DND-41 (cell line): Measurements from ENCODE around the gene CPXM2.

ENCODE experiments used
- ATAC-seq: fragments of 200-7000 bp; cut with Tn5 transposase; 3 replicates; pipeline ENCODE4 v1.9.1; 2021; ENCODE audit warnings: low read depth; ENCODE audit not compliant: insufficient read depth
- DNase-seq: peaks from one replicate; pipeline ENCODE4 v3.0.0-alpha.2; 2020
- H2AFZ ChIP-seq: 2 replicates; pipeline ENCODE4 v1.6.0; 2012; ENCODE audit warnings: low read depth, low read length
- H3K27ac ChIP-seq: 2 replicates; pipeline ENCODE4 v1.5.1; 2012; ENCODE audit warnings: low read length, inconsistent platforms
- H3K27me3 ChIP-seq: fragments of 200-600 bp; sonication (generic); 2 replicates; pipeline ENCODE4 v1.6.0; 2012; ENCODE audit warnings: low read length, mild to moderate bottlenecking, inconsistent platforms; ENCODE audit not compliant: insufficient read depth, poor library complexity
- H3K36me3 ChIP-seq: 2 replicates; pipeline ENCODE4 v1.5.1; 2012; ENCODE audit warnings: low read length, inconsistent platforms; ENCODE audit not compliant: insufficient read depth
- H3K4me1 ChIP-seq: 2 replicates; pipeline ENCODE4 v1.5.1; 2012; ENCODE audit warnings: mild to moderate bottlenecking, low read length; ENCODE audit not compliant: insufficient read depth
- H3K4me2 ChIP-seq: 2 replicates; pipeline ENCODE4 v1.6.0; 2012; ENCODE audit warnings: mild to moderate bottlenecking, moderate library complexity, low read length, inconsistent platforms; ENCODE audit not compliant: insufficient read depth
- H3K4me3 ChIP-seq, 2 experiments: fragments of 200-600 bp in 1 of 2; shearing (Covaris generic) in 1 of 2; 2 replicates each; pipeline ENCODE4 v1.5.1; 2012 to 2016; ENCODE audit warnings: inconsistent platforms in 2 of 2, low read length in 2 of 2, mild to moderate bottlenecking in 2 of 2, low read depth in 1 of 2, moderate library complexity in 1 of 2
- H3K79me2 ChIP-seq: 2 replicates; pipeline ENCODE4 v1.6.0; 2012; ENCODE audit warnings: low read length, inconsistent platforms; ENCODE audit not compliant: insufficient read depth
- H3K9ac ChIP-seq: 2 replicates; pipeline ENCODE4 v1.6.0; 2012; ENCODE audit warnings: low read depth, mild to moderate bottlenecking, inconsistent platforms, low read length, moderate library complexity
- H3K9me3 ChIP-seq: 2 replicates; pipeline ENCODE4 v1.5.1; 2012; ENCODE audit warnings: low read length, moderate library complexity, mild to moderate bottlenecking, inconsistent platforms; ENCODE audit not compliant: insufficient read depth, severe bottlenecking
- H4K20me1 ChIP-seq: 2 replicates; pipeline ENCODE4 v1.6.0; 2012; ENCODE audit warnings: low read length; ENCODE audit not compliant: insufficient read depth
- EZH2 ChIP-seq: IDR thresholded peaks from 3 replicates; pipeline ENCODE4 v1.6.1; 2012; ENCODE audit warnings: borderline replicate concordance, low read depth, mild to moderate bottlenecking, moderate library complexity, low read length, inconsistent platforms; ENCODE audit not compliant: severe bottlenecking
- TF ChIP-seq, protein P1 (sequence below): IDR thresholded peaks from 2 replicates; pipeline ENCODE4 v1.5.1; 2012; ENCODE audit warnings: borderline replicate concordance, low read length, moderate library complexity, mild to moderate bottlenecking; ENCODE audit not compliant: poor library complexity, severe bottlenecking; ENCODE audit errors: extremely low read depth

The CPXM2 gene

DNA sequence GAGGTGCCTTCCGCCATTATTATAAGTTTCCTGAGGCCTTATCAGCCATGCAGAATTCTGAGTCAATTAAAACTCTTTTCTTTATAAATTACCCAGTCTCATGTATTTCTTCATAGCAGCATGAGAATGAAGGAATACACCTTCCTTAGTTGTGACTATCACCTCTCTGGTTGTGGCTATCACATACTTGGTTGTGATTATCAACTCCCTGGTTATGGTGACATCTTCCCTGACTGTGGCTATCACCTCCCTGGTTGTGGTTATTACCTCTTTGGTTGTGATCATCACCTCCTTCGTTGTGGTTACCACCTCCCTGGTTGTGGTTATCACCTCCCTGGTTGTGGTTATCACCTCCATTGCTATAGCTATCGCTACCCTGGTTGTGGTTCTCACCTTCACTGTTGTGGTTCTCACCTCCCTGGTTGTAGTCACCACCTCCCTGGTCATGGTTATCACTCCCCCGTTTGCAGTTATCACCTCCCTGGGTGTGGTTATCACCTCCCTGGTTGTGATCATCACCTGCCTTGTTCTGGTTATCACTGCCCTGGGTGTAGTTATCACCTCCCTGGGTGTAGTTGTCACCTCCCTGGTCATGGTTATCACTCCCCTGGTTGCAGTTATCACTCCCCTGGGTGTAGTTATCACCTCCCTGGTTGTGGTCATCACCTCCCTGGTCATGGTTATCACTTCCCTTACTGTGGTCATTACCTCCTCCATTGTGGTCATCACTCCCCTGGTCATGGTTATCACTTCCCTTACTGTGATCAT lies 119.5 kb downstream of the CPXM2 start:
- DNase-seq = no peak
- Histone ChIP-seq H3K36me3 (no peaks in the 10 kb centered on the region), H3K4me3 (no peak overlapping the region), H3K79me2 (no peaks in the 10 kb centered on the region), H3K27ac (no peak overlapping the region), H3K27me3 (peaks cover 10% of the 10 kb centered on the region), H3K9me3 (peaks cover 13% of the 10 kb centered on the region), H3K9ac (no peak overlapping the region), H3K4me2 (no peak overlapping the region), H3K4me1 (no peaks in the 10 kb centered on the region), H4K20me1 (no peaks in the 10 kb centered on the region), H2AFZ (no peak overlapping the region)
- no peak for ATAC-seq
- no peak for TF ChIP-seq EZH2
- TF ChIP-seq, protein P1, sequence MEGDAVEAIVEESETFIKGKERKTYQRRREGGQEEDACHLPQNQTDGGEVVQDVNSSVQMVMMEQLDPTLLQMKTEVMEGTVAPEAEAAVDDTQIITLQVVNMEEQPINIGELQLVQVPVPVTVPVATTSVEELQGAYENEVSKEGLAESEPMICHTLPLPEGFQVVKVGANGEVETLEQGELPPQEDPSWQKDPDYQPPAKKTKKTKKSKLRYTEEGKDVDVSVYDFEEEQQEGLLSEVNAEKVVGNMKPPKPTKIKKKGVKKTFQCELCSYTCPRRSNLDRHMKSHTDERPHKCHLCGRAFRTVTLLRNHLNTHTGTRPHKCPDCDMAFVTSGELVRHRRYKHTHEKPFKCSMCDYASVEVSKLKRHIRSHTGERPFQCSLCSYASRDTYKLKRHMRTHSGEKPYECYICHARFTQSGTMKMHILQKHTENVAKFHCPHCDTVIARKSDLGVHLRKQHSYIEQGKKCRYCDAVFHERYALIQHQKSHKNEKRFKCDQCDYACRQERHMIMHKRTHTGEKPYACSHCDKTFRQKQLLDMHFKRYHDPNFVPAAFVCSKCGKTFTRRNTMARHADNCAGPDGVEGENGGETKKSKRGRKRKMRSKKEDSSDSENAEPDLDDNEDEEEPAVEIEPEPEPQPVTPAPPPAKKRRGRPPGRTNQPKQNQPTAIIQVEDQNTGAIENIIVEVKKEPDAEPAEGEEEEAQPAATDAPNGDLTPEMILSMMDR = no peak

DNA sequence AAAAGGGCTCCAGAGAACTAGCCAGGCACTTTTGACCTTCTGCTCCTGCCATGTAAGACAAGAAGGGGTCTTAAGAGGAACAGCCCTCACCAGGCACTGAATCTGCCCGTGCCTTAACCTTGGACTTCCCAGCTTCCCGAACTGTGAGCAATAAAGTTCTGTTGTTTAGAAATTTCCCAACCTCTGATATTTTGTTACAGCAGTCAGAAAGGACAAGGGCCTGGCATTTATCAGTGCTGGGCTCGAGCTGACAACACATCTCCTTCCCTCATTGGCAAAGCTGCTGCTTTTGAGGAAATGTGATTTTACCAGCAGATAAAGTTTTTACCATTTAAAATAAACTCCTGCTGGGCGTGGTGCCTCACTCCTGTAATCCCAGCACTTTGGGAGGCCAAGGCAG lies 122.0 kb downstream of the CPXM2 start:
- no peak overlapping the region for H3K27ac ChIP-seq
- no peak overlapping the region for H3K4me3 ChIP-seq
- no peak overlapping the region for H3K9ac ChIP-seq
- ATAC-seq (no peak), DNase-seq (no peak)
- peaks cover 13% of the 10 kb centered on the region for H3K9me3 ChIP-seq
- no peaks in the 10 kb centered on the region for H4K20me1 ChIP-seq
- H3K27me3 ChIP-seq = peaks cover 12% of the 10 kb centered on the region
- TF ChIP-seq EZH2 = no peak
- TF ChIP-seq, protein P1 = no peak
- H3K36me3 ChIP-seq = no peaks in the 10 kb centered on the region
- H3K79me2 ChIP-seq = no peaks in the 10 kb centered on the region
- no peaks in the 10 kb centered on the region for H3K4me1 ChIP-seq
- no peak overlapping the region for H3K4me2 ChIP-seq
- H2AFZ ChIP-seq = no peak overlapping the region

DNA sequence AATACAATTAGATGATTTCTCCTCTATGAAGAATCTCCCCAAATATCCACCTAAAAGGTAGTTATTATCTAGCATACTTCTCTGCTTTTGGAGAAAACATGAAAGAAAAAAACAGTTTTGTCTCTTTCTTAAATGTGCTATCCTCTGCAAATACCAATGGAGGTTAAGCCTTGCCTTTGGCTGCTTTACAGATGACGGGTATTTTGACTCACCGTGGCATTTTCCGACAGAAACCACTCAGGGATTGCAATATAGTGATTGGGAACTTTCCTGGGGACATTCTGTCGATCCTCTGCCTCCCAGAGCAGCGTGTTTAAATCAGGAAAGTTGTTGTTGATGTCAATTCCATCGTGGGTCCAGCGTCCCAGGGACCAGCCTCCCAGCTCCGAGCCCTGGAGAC lies 124.8 kb downstream of the CPXM2 start:
- ATAC-seq (no peak), DNase-seq (no peak)
- Histone ChIP-seq H3K4me1 (no peaks in the 10 kb centered on the region), H3K79me2 (no peaks in the 10 kb centered on the region), H3K27ac (no peak overlapping the region), H2AFZ (no peak overlapping the region), H3K9ac (no peak overlapping the region), H3K4me3 (no peak overlapping the region), H4K20me1 (no peaks in the 10 kb centered on the region), H3K4me2 (no peak overlapping the region), H3K36me3 (no peaks in the 10 kb centered on the region), H3K27me3 (peaks cover 18% of the 10 kb centered on the region), H3K9me3 (no peaks in the 10 kb centered on the region)
- no peak for TF ChIP-seq EZH2
- TF ChIP-seq, protein P1 = no peak

DNA sequence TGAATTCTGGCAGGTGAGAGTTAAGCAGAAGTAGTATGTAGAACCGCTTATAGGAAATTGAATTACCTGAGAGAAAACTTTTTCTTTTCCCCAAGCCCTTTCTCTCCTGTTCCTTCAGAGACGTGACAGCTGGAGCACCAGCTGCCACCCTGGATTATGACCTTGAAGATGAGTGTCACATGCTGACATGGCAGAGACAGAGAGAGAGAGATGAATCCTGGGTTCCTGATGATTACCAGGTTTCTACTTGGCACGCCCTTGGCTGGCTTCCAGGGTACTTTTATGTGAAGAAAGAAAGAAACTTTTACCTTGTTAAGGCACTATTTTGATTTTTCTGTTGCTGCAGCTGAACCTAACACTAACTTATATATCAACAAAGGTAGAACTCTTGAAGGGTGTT lies 125.6 kb downstream of the CPXM2 start:
- no peaks in the 10 kb centered on the region for H3K79me2 ChIP-seq
- no peaks in the 10 kb centered on the region for H3K36me3 ChIP-seq
- no peak overlapping the region for H2AFZ ChIP-seq
- no peak overlapping the region for H3K27ac ChIP-seq
- no peak overlapping the region for H3K4me3 ChIP-seq
- H4K20me1 ChIP-seq = no peaks in the 10 kb centered on the region
- no peak overlapping the region for H3K4me2 ChIP-seq
- DNase-seq (no peak), ATAC-seq (no peak)
- TF ChIP-seq EZH2 = no peak
- TF ChIP-seq, protein P1 = no peak
- H3K9ac ChIP-seq = no peak overlapping the region
- H3K27me3 ChIP-seq = peaks cover 18% of the 10 kb centered on the region
- H3K9me3 ChIP-seq = no peaks in the 10 kb centered on the region
- peaks cover 6% of the 10 kb centered on the region for H3K4me1 ChIP-seq
